ENCODE measurements around the gene RBPJL.

DNA sequence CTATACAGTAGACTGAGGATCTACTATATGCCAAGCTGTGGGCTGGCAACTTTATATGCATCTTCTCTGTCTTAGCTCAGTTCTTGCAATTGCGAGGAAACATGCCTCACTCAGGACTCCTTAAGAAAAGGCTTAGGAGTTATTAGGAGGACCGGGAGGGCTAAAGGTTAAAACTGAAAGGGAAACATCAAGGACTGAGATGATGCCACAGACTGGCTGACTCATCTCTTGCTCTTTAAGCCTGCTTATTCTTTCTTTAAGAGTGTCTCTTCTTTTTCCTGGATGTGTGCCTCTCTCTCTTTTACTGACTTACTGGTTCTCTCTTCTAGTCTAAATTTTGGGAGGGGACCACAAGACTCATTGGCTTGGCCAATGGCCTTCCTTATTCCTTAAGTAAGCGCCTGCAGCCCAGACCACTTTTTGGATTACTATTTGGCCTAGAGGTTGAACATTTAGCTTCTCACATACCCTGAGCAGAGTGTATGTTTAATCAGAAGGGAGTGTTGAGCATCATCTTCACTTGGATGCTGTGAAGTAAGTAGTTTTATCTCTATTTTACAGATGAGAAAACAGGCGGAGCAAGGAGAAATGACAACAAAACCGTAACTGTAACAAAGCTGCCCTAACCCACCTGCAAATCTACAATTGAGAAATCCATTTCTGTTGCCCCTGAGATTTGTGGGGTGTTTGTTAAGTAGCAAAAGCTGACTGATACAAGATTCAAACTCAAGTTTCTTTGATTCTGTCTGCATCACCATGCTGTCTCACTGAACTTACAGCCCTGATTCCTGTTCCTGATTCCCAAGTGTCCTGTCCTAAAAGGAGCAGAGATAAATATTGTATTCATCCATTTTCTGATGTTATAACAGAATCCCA lies 48.8 kb downstream of the RBPJL start:
- no peak for TF ChIP-seq CTCF (conservative IDR thresholded peaks at IDR 0.05)
- no peak for TF ChIP-seq EZH2 (IDR thresholded peaks at IDR 0.05; ENCODE audit: low read depth)
